SH-SY5Y (cell line): ENCODE data around the gene SREBF2.

Source experiments
- GATA2 ChIP-seq: IDR thresholded peaks from 2 replicates; pipeline ENCODE4 v1.6.1; 2011; ENCODE audit warnings: mild to moderate bottlenecking, low read depth, low read length
- GATA3 ChIP-seq: IDR thresholded peaks from 2 replicates; pipeline ENCODE4 v1.6.1; 2011; ENCODE audit warnings: low read depth, mild to moderate bottlenecking, low read length, moderate library complexity

SREBF2 gene

DNA sequence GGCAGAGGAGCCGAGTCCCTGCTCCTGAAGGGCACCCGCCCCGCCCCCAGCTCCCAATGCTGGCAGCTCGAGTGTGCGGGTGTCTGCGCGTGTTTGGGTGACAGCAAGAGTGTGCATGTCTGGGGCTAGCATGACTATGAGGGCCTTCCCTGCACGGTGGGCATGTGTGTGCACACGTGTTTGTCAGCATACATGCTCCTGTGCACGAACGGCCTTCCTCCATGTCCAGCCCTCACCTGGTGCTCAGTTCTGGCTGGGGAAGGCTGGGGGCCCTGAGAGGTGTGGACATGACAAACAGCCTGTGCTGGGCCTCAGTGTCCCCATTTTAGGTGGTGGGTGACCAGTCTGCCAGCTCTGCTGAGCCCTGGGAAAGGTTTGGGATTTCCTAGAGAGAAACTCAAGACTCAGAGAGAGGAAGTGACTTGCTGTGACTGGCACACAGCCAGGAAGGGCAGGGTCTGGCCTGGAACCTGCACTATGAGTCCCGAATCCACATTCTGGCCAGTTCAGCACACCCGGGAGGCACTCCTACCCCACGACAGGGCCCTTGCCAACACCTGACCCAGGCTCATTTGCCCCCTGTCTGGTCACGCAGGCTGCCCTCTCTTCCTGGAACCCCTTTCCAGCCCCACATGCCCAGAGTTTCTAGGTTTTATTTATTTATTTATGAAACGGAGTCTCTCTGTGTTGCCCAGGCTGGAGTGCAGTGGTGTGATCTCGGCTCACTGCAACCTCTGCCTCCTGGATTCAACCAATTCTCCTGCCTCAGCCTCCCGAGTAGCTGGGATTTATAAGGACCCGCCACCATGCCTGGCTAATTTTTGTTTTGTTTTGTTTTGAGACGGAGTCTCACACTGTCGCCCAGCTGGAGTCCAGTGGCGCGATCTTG is 85.2 kb downstream of the SREBF2 start:
- TF ChIP-seq GATA2 (no peak), GATA3 (no peak)

DNA sequence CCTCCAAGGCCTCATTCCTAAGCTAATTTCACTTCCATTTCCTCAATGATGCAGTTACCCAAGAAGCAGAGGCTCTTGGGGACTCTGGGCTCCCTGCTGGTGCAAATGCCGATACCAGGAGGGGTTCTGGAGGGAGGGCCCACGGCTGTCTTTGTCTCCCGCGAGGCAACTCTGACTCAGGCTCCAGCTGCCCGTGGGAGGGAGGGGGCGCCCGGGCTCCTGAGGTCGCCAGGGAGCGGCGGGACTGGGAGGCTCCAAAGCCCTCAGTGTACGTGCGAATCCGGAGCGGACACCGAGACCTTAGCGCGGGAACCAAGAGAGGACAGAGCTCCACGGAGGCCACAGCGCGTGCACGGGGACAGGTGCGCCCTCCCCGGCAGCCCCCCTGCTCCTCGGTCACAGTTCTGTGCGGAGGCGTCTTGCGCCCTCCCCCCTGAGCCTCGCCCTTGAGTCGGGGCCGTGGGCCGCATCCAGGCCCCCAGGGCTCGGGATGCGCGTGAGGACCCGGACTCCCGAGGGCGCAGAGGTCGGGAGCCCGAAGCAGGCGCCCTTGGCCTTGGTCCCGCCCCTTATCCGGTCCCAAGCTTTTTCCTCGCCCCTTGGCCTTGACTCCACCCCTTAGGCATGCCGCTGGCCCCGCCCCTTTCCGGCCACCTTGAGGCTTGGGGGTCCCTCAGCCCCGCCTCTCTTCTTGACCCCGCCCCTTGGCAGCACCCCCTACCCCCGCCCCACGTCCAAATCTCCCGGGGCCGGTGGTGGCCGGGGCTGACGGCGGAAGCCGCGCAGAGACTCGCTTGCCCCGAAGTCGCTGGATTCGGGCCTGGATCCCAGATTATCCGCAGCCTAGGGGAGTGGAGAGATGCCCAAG is 86.7 kb downstream of the SREBF2 start:
- no peak for TF ChIP-seq GATA3
- TF ChIP-seq GATA2: no peak

GRCh38 chr22:41920271-41920976 is 87.5 kb downstream of the SREBF2 start:
- TF ChIP-seq GATA3 (no peak), GATA2 (no peak)

GRCh38 chr22:41922328-41922727 is 89.4 kb downstream of the SREBF2 start:
- TF ChIP-seq GATA3 (no peak), GATA2 (no peak)

GRCh38 chr22:41922940-41923594 is 90.2 kb downstream of the SREBF2 start:
- no peak for TF ChIP-seq GATA2
- TF ChIP-seq GATA3: no peak

DNA sequence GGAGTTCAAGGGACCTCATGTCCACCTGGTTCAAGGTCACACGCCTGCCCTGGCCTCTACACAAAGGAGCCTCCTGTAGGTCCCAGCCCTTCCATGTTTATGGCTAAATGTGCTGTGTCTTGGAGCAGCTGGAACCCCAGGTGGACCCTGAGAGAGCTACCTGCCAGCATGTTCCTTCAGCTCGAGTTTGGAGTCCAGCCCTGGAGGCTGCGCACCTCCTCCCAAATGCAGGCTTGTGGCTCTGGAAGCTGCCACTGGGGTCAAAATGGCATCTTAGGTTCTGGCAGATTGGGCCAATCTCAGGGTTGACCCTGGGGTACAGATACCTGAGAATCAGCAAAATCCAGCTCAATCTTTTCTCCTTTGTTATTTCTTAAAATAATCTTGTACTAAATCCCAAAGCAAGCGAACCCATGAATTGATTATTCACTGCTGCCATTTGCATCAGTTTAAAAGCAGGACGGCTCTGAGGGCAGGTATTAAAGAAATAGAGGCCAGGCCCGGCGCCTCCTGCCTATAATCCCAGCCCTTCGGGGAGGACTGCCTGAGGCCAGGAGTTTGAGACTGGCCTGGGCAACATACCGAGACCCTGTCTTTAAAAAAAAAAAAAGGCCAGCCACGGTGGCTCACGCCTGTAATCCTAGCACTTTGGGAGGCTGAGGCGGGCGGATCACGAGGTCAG is 90.8 kb downstream of the SREBF2 start:
- TF ChIP-seq GATA2: no peak

- TF ChIP-seq GATA3: no peak
- no peak for TF ChIP-seq GATA2
These were observed 93.0 kb downstream of the SREBF2 start for GRCh38 chr22:41925783-41926460.

GRCh38 chr22:41927813-41928212 is 94.9 kb downstream of the SREBF2 start:
- no peak for TF ChIP-seq GATA2
- no peak for TF ChIP-seq GATA3

DNA sequence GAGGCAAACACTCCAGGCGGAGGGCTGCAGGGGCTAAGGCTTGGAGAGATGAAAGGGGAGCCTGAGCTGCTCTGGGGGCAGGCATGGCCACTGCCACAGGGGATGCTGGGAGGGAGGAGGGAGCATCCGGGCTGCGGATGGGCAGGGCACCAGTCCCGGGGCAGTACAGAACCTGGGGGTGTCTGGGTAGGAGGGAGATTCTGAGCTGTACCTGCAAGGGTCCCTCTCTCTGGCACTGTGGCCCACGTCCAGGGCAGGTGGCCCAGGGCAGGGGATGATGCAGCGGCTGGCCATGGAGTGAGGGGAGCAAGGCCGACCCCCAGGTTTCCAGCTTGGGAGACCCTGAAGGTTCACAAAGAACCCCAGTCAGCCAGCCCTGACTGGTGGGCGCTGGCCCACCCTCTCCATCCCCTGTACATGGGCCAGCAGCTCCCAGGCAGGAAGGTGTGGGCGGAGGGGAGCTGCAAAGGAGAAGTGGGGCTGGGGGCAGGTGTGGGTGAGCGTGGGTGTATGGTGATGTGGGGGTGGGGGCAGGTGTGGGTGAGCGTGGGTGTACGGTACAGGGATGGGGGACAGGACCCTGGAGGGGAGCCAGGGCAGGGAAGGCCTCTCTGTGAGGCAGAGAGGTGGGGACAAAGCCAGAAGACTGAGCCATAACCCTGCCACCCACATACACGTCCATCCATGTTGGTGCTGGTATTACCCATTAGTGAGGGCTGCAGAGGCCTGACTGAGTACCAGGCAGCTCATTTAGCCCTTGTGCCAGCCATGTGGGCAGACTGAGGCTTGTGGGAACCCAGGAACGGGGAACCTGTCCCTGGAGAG is 95.9 kb downstream of the SREBF2 start:
- TF ChIP-seq GATA2: no peak
- no peak for TF ChIP-seq GATA3

GRCh38 chr22:41929418-41929810 is 96.5 kb downstream of the SREBF2 start:
- TF ChIP-seq GATA2 (no peak), GATA3 (no peak)

GRCh38 chr22:41931701-41932269 is 98.9 kb downstream of the SREBF2 start:
- TF ChIP-seq GATA2 (no peak), GATA3 (no peak)
